Cardiac muscle cell (in vitro differentiated cells and primary cell): ENCODE measurements around the gene CFAP53. TPM values are rescaled to one million over a fixed set of nuclear protein-coding genes. Genes with fewer than 3 reads are reported as not detected.
A peak's percentile ranks its signal among the peaks of the same experiment; 100 is the strongest.

Experiments used
- DNase-seq, 2 donors: peaks; one replicate each; pipeline versions ENCODE4 v3.0.0 to v3.0.0-alpha.2; 2010 to 2017; ENCODE audit warnings: low read depth in 1 of 2, low spot score in 1 of 2
- H3K27ac ChIP-seq: fragments of 200-600 bp; sonication (generic); 2 replicates; pipeline ENCODE4 v1.5.1; 2016
- H3K27me3 ChIP-seq: fragments of 200-600 bp; sonication (generic); 2 replicates; pipeline ENCODE4 v1.6.0; 2016; ENCODE audit warnings: control low read depth
- H3K36me3 ChIP-seq: fragments of 200-600 bp; sonication (generic); 2 replicates; pipeline ENCODE4 v1.5.1; 2016; ENCODE audit warnings: control low read depth
- H3K4me1 ChIP-seq: fragments of 200-600 bp; sonication (generic); 2 replicates; pipeline ENCODE4 v1.8.1; 2017; ENCODE audit warnings: low read depth, mild to moderate bottlenecking, mixed run types
- H3K4me3 ChIP-seq: fragments of 200-600 bp; sonication (generic); 2 replicates; pipeline ENCODE4 v1.5.1; 2016; ENCODE audit warnings: mild to moderate bottlenecking
- H3K9me3 ChIP-seq: fragments of 200-600 bp; sonication (generic); 2 replicates; pipeline ENCODE4 v1.5.1; 2017; ENCODE audit warnings: low read depth, mild to moderate bottlenecking, control low read depth
- CTCF ChIP-seq: IDR thresholded peaks from 2 replicates; pipeline ENCODE4 v1.5.1; 2012; ENCODE audit warnings: low read depth, mild to moderate bottlenecking, low read length
- polyA plus RNA-seq: library from polyadenylated mRNA; unstranded; fragments of >200 nt; fragmentation: Nextera tagmentation; extraction: Ambion mirVana; gene quantifications from 2 replicates; pipeline ENCODE4 v1.2.1, GENCODE V29; 2016
- total RNA-seq: library from RNA; depleted of rRNA; stranded (reverse); fragments of >200 nt; gene quantifications from 2 replicates; pipeline ENCODE4 v1.2.3, GENCODE V29; 2016

Gene CFAP53
- total RNA-seq (0.56 and 3.9 TPM in 2 replicates), polyA plus RNA-seq (1.0 and 1.6 TPM in 2 replicates)

- no peaks in the 10 kb centered on the region for H3K9me3 ChIP-seq
- DNase-seq, result peak; percentile 93 to 94
- peaks cover 13% of the 10 kb centered on the region for H3K36me3 ChIP-seq
- H3K27ac ChIP-seq, result no peak within 1 kb of the TSS
- peak within 1 kb of the TSS; percentile 57 for H3K4me3 ChIP-seq
- no peaks in the 10 kb centered on the region for H3K4me1 ChIP-seq
- H3K27me3 ChIP-seq, result no peaks in the 10 kb centered on the region
- TF ChIP-seq CTCF, result no peak
Measured at GRCh38 chr18:50266248-50266704, at the start of gene CFAP53. Gene CFAP53, minus strand, starts transcription at chr18:50266495. Its CDS starts 91 bp downstream, at chr18:50266404.

GRCh38 chr18:50315100-50315871 lies 49.0 kb upstream of the CFAP53 start:
- H3K9me3 ChIP-seq, result no peaks in the 10 kb centered on the region
- peaks cover 4% of the 10 kb centered on the region for H3K27me3 ChIP-seq
- no peak for DNase-seq
- no peaks in the 10 kb centered on the region for H3K36me3 ChIP-seq
- no peaks in the 10 kb centered on the region for H3K4me1 ChIP-seq
- no peak for TF ChIP-seq CTCF
- no peak overlapping the region for H3K4me3 ChIP-seq
- H3K27ac ChIP-seq, result no peak overlapping the region

GRCh38 chr18:50313873-50314460 lies 47.7 kb upstream of the CFAP53 start:
- TF ChIP-seq CTCF, result no peak
- H3K9me3 ChIP-seq, result no peaks in the 10 kb centered on the region
- no peak overlapping the region for H3K4me3 ChIP-seq
- DNase-seq, result no peak
- H3K4me1 ChIP-seq, result no peaks in the 10 kb centered on the region
- H3K27me3 ChIP-seq, result peaks cover 4% of the 10 kb centered on the region
- no peaks in the 10 kb centered on the region for H3K36me3 ChIP-seq
- no peak overlapping the region for H3K27ac ChIP-seq

- Histone ChIP-seq H3K27ac (no peak overlapping the region), H3K36me3 (no peaks in the 10 kb centered on the region), H3K4me3 (no peak overlapping the region), H3K27me3 (peaks cover 4% of the 10 kb centered on the region), H3K4me1 (no peaks in the 10 kb centered on the region), H3K9me3 (no peaks in the 10 kb centered on the region)
- DNase-seq, result no peak
- no peak for TF ChIP-seq CTCF
Measured at GRCh38 chr18:50313031-50313607, 46.8 kb upstream of the CFAP53 start.

GRCh38 chr18:50312296-50313030 lies 46.2 kb upstream of the CFAP53 start:
- Histone ChIP-seq H3K36me3 (no peaks in the 10 kb centered on the region), H3K4me3 (no peak overlapping the region), H3K9me3 (no peaks in the 10 kb centered on the region), H3K27me3 (peaks cover 4% of the 10 kb centered on the region), H3K4me1 (no peaks in the 10 kb centered on the region), H3K27ac (no peak overlapping the region)
- DNase-seq, result no peak
- TF ChIP-seq CTCF, result no peak
